ENCODE measurements around the gene CLSTN3.

DNA sequence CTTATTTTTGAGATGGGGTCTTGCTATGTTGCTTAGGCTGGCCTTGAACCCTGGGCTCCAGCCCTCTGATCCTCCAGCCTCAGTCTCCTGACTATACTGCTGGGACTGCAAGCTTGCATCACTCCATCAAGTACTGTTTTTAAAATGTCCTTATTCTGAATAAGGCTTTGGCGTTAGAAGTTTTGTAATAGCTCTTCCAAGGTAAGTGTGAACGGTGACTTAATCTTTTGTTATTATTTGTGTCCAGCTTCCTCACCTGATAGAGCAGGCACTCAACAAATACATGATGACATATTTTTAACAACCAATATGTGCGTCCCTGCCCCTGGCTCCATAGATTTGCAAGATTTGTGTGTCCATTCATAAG, 22.6 kb upstream of the CLSTN3 start:
- TF ChIP-seq EZH2phosphoT487 (IDR thresholded peaks at IDR 0.05; ENCODE audit: borderline replicate concordance, low read depth) (no peak), EP300 (IDR thresholded peaks at IDR 0.05; ENCODE audit: borderline replicate concordance in 1 of 2, low read depth in 1 of 2, low read length in 1 of 2) (no peak), RAD21 (IDR thresholded peaks at IDR 0.05; ENCODE audit: low read length) (no peak)

Data from SK-N-SH (cell line).